Tibial artery (tissue), 4 donors: ENCODE data around the gene RBM27.
A peak's percentile ranks its signal among the peaks of the same experiment; 100 is the strongest.
"Not testable (repeated sequence)": the region's sequence is repeated elsewhere in the genome, so short reads cannot be mapped to it uniquely, and the experiment has no call there.

ENCODE experiments used
- DNase-seq, 2 donors: peaks; one replicate each; pipeline ENCODE4 v3.0.0-alpha.2; 2019
- H3K27ac ChIP-seq, 2 donors: fragments of 200-600 bp; sonication (generic) in 1 of 2; 1 replicate in 1 of 2; 2 replicates in 1 of 2; pipeline ENCODE4 v1.5.1; 2018 to 2019; ENCODE audit warnings: mild to moderate bottlenecking in 1 of 2
- H3K27me3 ChIP-seq, 2 donors: fragments of 200-600 bp; sonication (generic) in 1 of 2; one replicate each; pipeline versions ENCODE4 v1.5.1 to v1.6.0; 2016 to 2019
- H3K36me3 ChIP-seq, 3 donors: fragments of 200-600 bp; sonication (generic) in 2 of 3; one replicate each; pipeline ENCODE4 v1.5.1; 2016 to 2019; ENCODE audit warnings: mild to moderate bottlenecking in 2 of 3
- H3K4me1 ChIP-seq, 4 donors: fragments of 200-600 bp; sonication (generic) in 2 of 4; 1 replicate in 3 of 4; 2 replicates in 1 of 4; pipeline ENCODE4 v1.5.1; 2016 to 2019
- H3K4me3 ChIP-seq, 2 donors: fragments of 200-600 bp; sonication (generic) in 1 of 2; 1 replicate in 1 of 2; 2 replicates in 1 of 2; pipeline ENCODE4 v1.5.1; 2018 to 2019; ENCODE audit warnings: mild to moderate bottlenecking in 2 of 2
- H3K9me3 ChIP-seq, 3 donors: fragments of 200-600 bp; sonication (generic) in 1 of 3; one replicate each; pipeline ENCODE4 v1.5.1; 2016 to 2019
- CTCF ChIP-seq, 2 experiments: fragments of 200-600 bp in 1 of 2; fragments of 450-650 bp in 1 of 2; IDR thresholded peaks; one replicate each; pipeline ENCODE4 v1.5.1; 2017 to 2019; ENCODE audit warnings: antibody characterized with exemption in 2 of 2, mild to moderate bottlenecking in 1 of 2, moderate library complexity in 1 of 2
- intact Hi-C: fragments of 100-400 bp; cut with DNase I; formaldehyde crosslinking; loops from one replicate; pipeline ENCODE4 v1.15.0; 2023; ENCODE audit warnings: low total_unique reads

Gene RBM27

DNA sequence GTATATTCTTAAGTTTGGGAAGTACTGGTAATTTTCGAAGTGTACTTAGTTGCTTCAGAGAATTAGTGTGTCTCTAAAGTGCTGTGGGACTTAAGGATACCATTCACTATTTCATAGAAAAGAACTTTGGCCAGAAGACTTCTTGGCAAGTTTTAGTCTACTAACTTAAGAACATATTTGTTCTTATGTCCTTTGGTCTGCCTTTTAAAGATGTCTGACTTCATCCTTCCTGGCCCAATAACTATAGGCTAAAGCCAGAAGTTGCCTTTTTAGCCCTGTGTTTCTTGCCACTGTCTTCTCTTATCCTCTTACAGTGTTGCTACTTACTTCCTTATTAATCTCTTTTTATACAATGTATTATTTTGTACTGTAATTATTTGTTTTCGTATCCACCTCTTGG is 6.3 kb downstream of the RBM27 start:
- no peaks in the 10 kb centered on the region for H3K9me3 ChIP-seq
- intact Hi-C loops: no loop called here

DNA sequence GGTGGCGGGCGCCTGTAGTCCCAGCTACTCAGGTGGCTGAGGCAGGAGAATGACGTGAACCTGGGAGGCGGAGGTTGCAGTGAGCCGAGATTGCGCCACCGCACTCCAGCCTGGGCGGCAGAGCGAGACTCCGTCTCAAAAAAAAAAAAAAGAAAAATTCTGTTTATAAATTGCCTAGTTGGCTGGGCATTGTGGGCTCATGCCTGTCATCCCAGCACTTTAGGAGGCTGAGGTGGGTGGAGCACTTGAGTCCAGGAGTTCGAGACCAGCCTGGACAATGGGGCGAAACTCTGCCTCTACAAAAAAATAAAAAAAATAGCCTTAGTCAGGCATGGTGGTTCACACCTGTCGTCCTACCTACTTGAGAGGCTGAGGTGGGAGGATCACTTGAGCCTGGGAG is 7.4 kb downstream of the RBM27 start:
- DNase-seq, H3K9me3 ChIP-seq, H3K36me3 ChIP-seq, intact Hi-C loops, H3K4me3 ChIP-seq, H3K27me3 ChIP-seq, H3K27ac ChIP-seq: not testable (repeated sequence)
- peaks cover 0 to 78% (median 24%) of the 10 kb centered on the region in 4 donors for H3K4me1 ChIP-seq

More for the DNA sequence above, 6.3 kb downstream of the RBM27 start:
- H3K36me3 ChIP-seq: no peaks in the 10 kb centered on the region
- TF ChIP-seq CTCF (IDR thresholded peaks at IDR 0.05): no peak
- no peak for DNase-seq
- no peaks in the 10 kb centered on the region for H3K27me3 ChIP-seq
- H3K27ac ChIP-seq: peak overlapping the region in 1 of 2 donors; percentile 34
- no peak overlapping the region for H3K4me3 ChIP-seq
- peaks cover 0 to 78% (median 33%) of the 10 kb centered on the region in 4 donors for H3K4me1 ChIP-seq

DNA sequence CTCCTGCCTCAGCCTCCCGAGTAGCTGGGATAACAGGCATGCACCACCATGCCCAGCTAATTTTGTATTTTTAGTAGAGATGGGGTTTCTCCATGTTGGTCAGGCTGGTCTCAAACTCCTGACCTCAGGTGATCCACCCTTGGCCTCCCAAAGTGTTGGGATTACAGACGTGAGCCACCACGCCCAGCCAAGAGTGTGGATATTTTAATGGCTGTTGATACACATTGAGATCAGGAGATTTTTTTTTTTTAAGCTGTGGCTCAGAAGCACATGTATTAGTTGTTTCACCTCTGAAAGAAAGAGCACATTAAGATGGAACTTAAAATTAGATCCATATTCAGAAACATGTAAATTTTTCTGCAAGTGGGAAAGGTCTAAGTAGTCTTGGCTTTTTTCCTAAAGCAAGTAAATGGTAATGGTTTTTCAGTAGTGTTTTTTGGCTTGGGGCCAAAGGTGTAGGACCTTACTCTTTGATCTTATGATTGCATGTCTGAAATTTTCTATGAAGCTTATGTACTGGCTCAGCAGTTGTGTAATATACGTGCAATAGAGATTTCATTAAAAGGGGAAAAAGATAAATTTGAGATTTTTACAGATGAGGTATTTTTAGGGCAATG is 9.9 kb downstream of the RBM27 start:
- DNase-seq: no peak
- no peak overlapping the region for H3K27ac ChIP-seq
- intact Hi-C loops: no loop called here
- TF ChIP-seq CTCF (IDR thresholded peaks at IDR 0.05): no peak
- H3K27me3 ChIP-seq: no peaks in the 10 kb centered on the region
- H3K4me1 ChIP-seq: peaks cover 0 to 77% (median 15%) of the 10 kb centered on the region in 4 donors
- H3K9me3 ChIP-seq: no peaks in the 10 kb centered on the region
- H3K36me3 ChIP-seq: no peaks in the 10 kb centered on the region
- H3K4me3 ChIP-seq: no peak overlapping the region

DNA sequence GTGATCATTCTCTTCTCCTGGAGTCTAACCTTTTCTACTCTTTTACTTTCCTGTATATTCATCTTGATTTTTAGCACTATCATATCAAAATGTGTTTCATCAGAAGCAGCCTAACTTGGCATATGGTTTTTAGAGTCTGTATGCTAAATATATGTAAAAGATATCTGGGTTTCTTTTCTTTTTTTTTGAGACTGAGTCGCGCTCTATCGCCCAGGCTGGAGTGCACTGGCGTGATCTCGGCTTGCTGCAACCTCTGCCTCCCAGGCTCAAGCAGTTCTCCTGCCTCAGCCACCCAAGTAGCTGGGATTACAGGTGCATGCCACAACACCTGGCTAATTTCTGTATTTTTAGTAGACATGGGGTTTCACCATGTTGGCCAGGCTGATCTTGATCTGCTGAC is 11.5 kb downstream of the RBM27 start:
- H3K4me3 ChIP-seq, H3K36me3 ChIP-seq, H3K27ac ChIP-seq, H3K27me3 ChIP-seq, H3K9me3 ChIP-seq, DNase-seq, intact Hi-C loops: not testable (repeated sequence)
- peaks cover 0 to 76% (median 12%) of the 10 kb centered on the region in 4 donors for H3K4me1 ChIP-seq

GRCh38 chr5:146218168-146218567 is 14.8 kb downstream of the RBM27 start:
- peaks cover 0 to 11% (median 10%) of the 10 kb centered on the region in 3 donors for H3K36me3 ChIP-seq
- no peak overlapping the region for H3K4me3 ChIP-seq
- no peaks in the 10 kb centered on the region for H3K9me3 ChIP-seq
- H3K4me1 ChIP-seq: peaks cover 0 to 63% (median 7%) of the 10 kb centered on the region in 4 donors
- H3K27ac ChIP-seq: no peak overlapping the region
- DNase-seq: no peak
- no peaks in the 10 kb centered on the region for H3K27me3 ChIP-seq
- no peak for TF ChIP-seq CTCF (IDR thresholded peaks at IDR 0.05)
- intact Hi-C loops: no loop called here

GRCh38 chr5:146219243-146219642 is 15.8 kb downstream of the RBM27 start:
- Histone ChIP-seq H3K27ac (no peak overlapping the region), H3K36me3 (peaks cover 0 to 16% (median 11%) of the 10 kb centered on the region in 3 donors), H3K27me3 (no peaks in the 10 kb centered on the region), H3K4me3 (no peak overlapping the region), H3K9me3 (no peaks in the 10 kb centered on the region), H3K4me1 (peaks cover 0 to 55% (median 5%) of the 10 kb centered on the region in 4 donors)
- DNase-seq: no peak
- no peak for TF ChIP-seq CTCF (IDR thresholded peaks at IDR 0.05)
- intact Hi-C loops: no loop called here

DNA sequence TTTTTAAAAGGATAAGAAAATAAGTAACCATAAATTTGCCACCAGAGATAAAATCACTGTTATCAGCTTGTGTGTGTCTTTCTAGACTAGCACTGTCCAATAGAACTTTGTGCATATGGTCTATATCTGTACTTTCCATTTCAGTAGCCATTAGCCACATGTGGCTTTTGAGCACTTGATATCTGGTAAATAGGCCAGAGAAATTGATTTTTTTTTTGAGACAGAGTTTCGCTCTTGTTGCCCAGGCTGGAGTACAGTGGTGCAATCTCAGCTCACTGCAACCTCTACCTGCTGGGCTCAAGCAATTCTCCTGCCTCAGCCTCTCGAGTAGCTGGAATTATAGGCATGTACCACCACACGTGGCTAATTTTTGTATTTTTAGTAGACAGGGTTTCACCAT is 17.8 kb downstream of the RBM27 start:
- no peak overlapping the region for H3K4me3 ChIP-seq
- TF ChIP-seq CTCF (IDR thresholded peaks at IDR 0.05): no peak
- H3K27ac ChIP-seq: no peak overlapping the region
- no peaks in the 10 kb centered on the region for H3K9me3 ChIP-seq
- no peak for DNase-seq
- peaks cover 0 to 25% (median 11%) of the 10 kb centered on the region in 3 donors for H3K36me3 ChIP-seq
- H3K27me3 ChIP-seq: no peaks in the 10 kb centered on the region
- peaks cover 0 to 36% (median 5%) of the 10 kb centered on the region in 4 donors for H3K4me1 ChIP-seq
- intact Hi-C loops: no loop called here
